Hepatocyte (in vitro differentiated cells): ENCODE measurements around the gene RAET1L. TPM values are rescaled to one million over a fixed set of nuclear protein-coding genes. Genes with fewer than 3 reads are reported as not detected.

Source experiments
- DNase-seq: peaks from one replicate; pipeline ENCODE4 v3.0.0-alpha.2; 2016; ENCODE audit warnings: low spot score
- H2AFZ ChIP-seq: fragments of 200-600 bp; sonication (generic); 2 replicates; pipeline ENCODE4 v1.6.0; 2016; ENCODE audit warnings: antibody characterized with exemption, mild to moderate bottlenecking
- H3K27ac ChIP-seq: fragments of 200-600 bp; sonication (generic); 2 replicates; pipeline ENCODE4 v1.5.1; 2016; ENCODE audit warnings: mild to moderate bottlenecking
- H3K27me3 ChIP-seq: fragments of 200-600 bp; sonication (generic); 2 replicates; pipeline ENCODE4 v1.6.1; 2016
- H3K36me3 ChIP-seq: fragments of 200-600 bp; sonication (generic); replicated peaks from 2 replicates; pipeline ENCODE4 v1.5.1; 2016; ENCODE audit warnings: low read depth; ENCODE audit not compliant: insufficient read depth
- H3K4me1 ChIP-seq: fragments of 200-600 bp; sonication (generic); 2 replicates; pipeline ENCODE4 v1.5.1; 2016; ENCODE audit warnings: mild to moderate bottlenecking, moderate library complexity; ENCODE audit not compliant: insufficient read depth
- H3K4me2 ChIP-seq: fragments of 200-600 bp; sonication (generic); 2 replicates; pipeline ENCODE4 v1.6.0; 2016
- H3K4me3 ChIP-seq: fragments of 200-600 bp; sonication (generic); 2 replicates; pipeline ENCODE4 v1.5.1; 2016; ENCODE audit warnings: mild to moderate bottlenecking
- H3K79me2 ChIP-seq: fragments of 200-600 bp; sonication (generic); 2 replicates; pipeline ENCODE4 v1.6.0; 2017; ENCODE audit warnings: mild to moderate bottlenecking
- H3K9me2 ChIP-seq: fragments of 200-600 bp; sonication (generic); replicated peaks from 2 replicates; pipeline ENCODE4 v1.6.0; 2017; ENCODE audit warnings: mild to moderate bottlenecking; ENCODE audit not compliant: insufficient read depth
- H3K9me3 ChIP-seq: fragments of 200-600 bp; sonication (generic); 2 replicates; pipeline ENCODE4 v1.5.1; 2016; ENCODE audit warnings: low read depth, mild to moderate bottlenecking
- H4K20me1 ChIP-seq: fragments of 200-600 bp; sonication (generic); 2 replicates; pipeline ENCODE4 v1.6.0; 2016; ENCODE audit warnings: mild to moderate bottlenecking; ENCODE audit not compliant: insufficient read depth, poor library complexity, severe bottlenecking
- EZH2 ChIP-seq: fragments of 200-600 bp; sonication (generic); IDR thresholded peaks from 2 replicates; pipeline ENCODE4 v1.6.1; 2016; ENCODE audit warnings: antibody characterized with exemption, mild to moderate bottlenecking, borderline replicate concordance
- EZH2phosphoT487 ChIP-seq: fragments of 200-600 bp; sonication (generic); IDR thresholded peaks from one replicate; pipeline ENCODE4 v1.6.1; 2018; ENCODE audit warnings: antibody characterized with exemption, mild to moderate bottlenecking, low read depth, moderate library complexity; ENCODE audit not compliant: unreplicated experiment, severe bottlenecking
- WGBS: methylation state at CpG from one replicate; pipeline ENCODE4 v1.1.6; 2016; ENCODE audit warnings: low lambda C conversion rate; ENCODE audit errors: missing lambda C conversion rate; 5-methylcytosine and 5-hydroxymethylcytosine counted together
- polyA plus RNA-seq: library from polyadenylated mRNA; unstranded; fragments of >200 nt; fragmentation: Nextera tagmentation; extraction: Ambion mirVana; gene quantifications from 2 replicates; pipeline ENCODE4 v1.2.1, GENCODE V29; 2016
- total RNA-seq: library from RNA; depleted of rRNA; stranded (reverse); fragments of >200 nt; gene quantifications from 2 replicates; pipeline ENCODE4 v1.2.3, GENCODE V29; 2014
- TF ChIP-seq, protein P1 (sequence below): fragments of 200-600 bp; sonication (generic); IDR thresholded peaks from 2 replicates; pipeline ENCODE4 v1.5.1; 2016; ENCODE audit warnings: antibody characterized with exemption, mild to moderate bottlenecking; ENCODE audit not compliant: poor library complexity

The RAET1L gene
- total and polyA plus RNA-seq, 2 experiments from 2014 or later = not detected

GRCh38 chr6:150001295-150002008 lies 23.9 kb downstream of the RAET1L start:
- Histone ChIP-seq H4K20me1 (no peaks in the 10 kb centered on the region), H3K4me1 (no peaks in the 10 kb centered on the region), H3K27me3 (peaks cover 13% of the 10 kb centered on the region), H2AFZ (no peak overlapping the region), H3K4me2 (no peak overlapping the region), H3K79me2 (no peaks in the 10 kb centered on the region), H3K4me3 (no peak overlapping the region), H3K9me3 (no peaks in the 10 kb centered on the region), H3K27ac (no peak overlapping the region), H3K9me2 (no peaks in the 10 kb centered on the region), H3K36me3 (no peaks in the 10 kb centered on the region)
- no peak for DNase-seq
- no peak for TF ChIP-seq EZH2
- no peak for TF ChIP-seq EZH2phosphoT487
- TF ChIP-seq, protein P1, sequence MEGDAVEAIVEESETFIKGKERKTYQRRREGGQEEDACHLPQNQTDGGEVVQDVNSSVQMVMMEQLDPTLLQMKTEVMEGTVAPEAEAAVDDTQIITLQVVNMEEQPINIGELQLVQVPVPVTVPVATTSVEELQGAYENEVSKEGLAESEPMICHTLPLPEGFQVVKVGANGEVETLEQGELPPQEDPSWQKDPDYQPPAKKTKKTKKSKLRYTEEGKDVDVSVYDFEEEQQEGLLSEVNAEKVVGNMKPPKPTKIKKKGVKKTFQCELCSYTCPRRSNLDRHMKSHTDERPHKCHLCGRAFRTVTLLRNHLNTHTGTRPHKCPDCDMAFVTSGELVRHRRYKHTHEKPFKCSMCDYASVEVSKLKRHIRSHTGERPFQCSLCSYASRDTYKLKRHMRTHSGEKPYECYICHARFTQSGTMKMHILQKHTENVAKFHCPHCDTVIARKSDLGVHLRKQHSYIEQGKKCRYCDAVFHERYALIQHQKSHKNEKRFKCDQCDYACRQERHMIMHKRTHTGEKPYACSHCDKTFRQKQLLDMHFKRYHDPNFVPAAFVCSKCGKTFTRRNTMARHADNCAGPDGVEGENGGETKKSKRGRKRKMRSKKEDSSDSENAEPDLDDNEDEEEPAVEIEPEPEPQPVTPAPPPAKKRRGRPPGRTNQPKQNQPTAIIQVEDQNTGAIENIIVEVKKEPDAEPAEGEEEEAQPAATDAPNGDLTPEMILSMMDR = no peak
- 71% methylated on average over 3 of the region's 3 CpGs for WGBS

DNA sequence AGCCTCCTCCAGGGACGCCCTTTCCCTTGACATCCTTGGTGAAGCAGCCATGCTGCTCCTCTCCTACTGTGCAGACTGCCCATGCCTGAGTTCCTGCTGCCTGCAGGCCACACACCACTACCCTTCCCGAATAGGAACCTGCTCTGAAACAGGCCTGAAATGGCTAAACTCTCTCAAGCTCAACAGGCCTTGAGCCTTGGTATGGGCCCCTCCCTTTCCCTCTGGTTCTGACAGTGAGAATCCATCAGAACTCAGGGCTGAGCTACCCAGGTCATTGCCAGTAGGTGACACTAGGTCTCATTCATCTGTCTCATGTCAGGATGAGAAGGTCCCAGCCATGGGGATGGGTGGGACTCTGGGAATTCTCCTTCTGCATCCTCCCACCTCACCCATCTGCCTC lies 25.7 kb downstream of the RAET1L start:
- Histone ChIP-seq H3K27ac (no peak overlapping the region), H3K9me2 (no peaks in the 10 kb centered on the region), H3K4me1 (no peaks in the 10 kb centered on the region), H3K27me3 (peaks cover 21% of the 10 kb centered on the region), H2AFZ (no peak overlapping the region), H4K20me1 (no peaks in the 10 kb centered on the region), H3K9me3 (no peaks in the 10 kb centered on the region), H3K79me2 (no peaks in the 10 kb centered on the region), H3K4me2 (no peak overlapping the region), H3K4me3 (no peak overlapping the region), H3K36me3 (no peaks in the 10 kb centered on the region)
- WGBS = 86% methylated on average over 2 of the region's 2 CpGs
- TF ChIP-seq EZH2phosphoT487 (no peak), EZH2 (no peak)
- TF ChIP-seq, protein P1 = no peak
- DNase-seq = no peak

DNA sequence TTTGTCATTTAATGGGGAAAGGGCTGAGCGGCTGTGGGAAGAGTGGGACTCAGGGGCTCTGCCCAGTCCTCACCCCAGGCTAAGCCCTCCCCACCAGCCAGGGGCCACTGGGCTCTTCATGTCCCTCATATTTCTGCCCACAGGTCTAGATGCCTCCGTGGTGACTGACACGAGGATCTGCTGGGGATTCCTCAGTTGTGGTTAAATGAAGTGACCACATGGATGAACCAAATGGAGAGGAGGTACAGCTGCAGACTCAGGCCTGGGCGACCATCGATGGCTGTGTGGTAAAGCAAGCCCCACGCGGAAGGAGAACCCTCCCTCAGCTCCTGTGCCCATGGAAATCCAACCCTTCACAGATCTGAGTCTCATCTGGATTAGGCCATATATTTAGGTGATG lies 29.4 kb downstream of the RAET1L start:
- Histone ChIP-seq H2AFZ (no peak overlapping the region), H3K9me3 (no peaks in the 10 kb centered on the region), H4K20me1 (no peaks in the 10 kb centered on the region), H3K27ac (no peak overlapping the region), H3K4me1 (peaks cover 3% of the 10 kb centered on the region), H3K4me2 (no peak overlapping the region), H3K79me2 (no peaks in the 10 kb centered on the region), H3K4me3 (no peak overlapping the region), H3K9me2 (no peaks in the 10 kb centered on the region), H3K27me3 (peaks cover 52% of the 10 kb centered on the region), H3K36me3 (no peaks in the 10 kb centered on the region)
- TF ChIP-seq, protein P1 = no peak
- TF ChIP-seq EZH2 (no peak), EZH2phosphoT487 (no peak)
- WGBS = 85% methylated on average over 7 of the region's 7 CpGs
- no peak for DNase-seq
